K562 (cell line): ENCODE measurements around the gene WFIKKN1. TPM values are rescaled to one million over a fixed set of nuclear protein-coding genes. Genes with fewer than 3 reads are reported as not detected.

ENCODE experiments used
- CEBPZ ChIP-seq: fragments of 150-350 bp; IDR thresholded peaks from 2 replicates; pipeline ENCODE4 v1.6.1; 2014; ENCODE audit warnings: low read depth, mild to moderate bottlenecking, low read length, borderline replicate concordance
- CSDE1 ChIP-seq, 2 experiments: fragments of 450-650 bp; IDR thresholded peaks; 2 replicates each; pipeline ENCODE4 v1.6.1; 2016; ENCODE audit warnings: mild to moderate bottlenecking in 1 of 2
- DIDO1 ChIP-seq: fragments of 450-650 bp; IDR thresholded peaks from 2 replicates; pipeline ENCODE4 v1.6.1; 2016; ENCODE audit warnings: low read depth, missing biosample characterization, missing genetic modification characterization
- GABPA ChIP-seq: fragments of 200-800 bp; sonication (Bioruptor generic); conservative IDR thresholded peaks from 2 replicates; pipeline ENCODE4 v1.6.1; 2016; ENCODE audit warnings: low read depth, missing genetic modification characterization, missing compliant biosample characterization
- GTF2A2 ChIP-seq: IDR thresholded peaks from 2 replicates; pipeline ENCODE4 v1.6.1; 2016; ENCODE audit warnings: mild to moderate bottlenecking, missing genetic modification characterization, missing compliant biosample characterization
- HNRNPK ChIP-seq: fragments of 200-400 bp; formaldehyde crosslinking; IDR thresholded peaks from one replicate; pipeline ENCODE4 v1.6.1; 2018; ENCODE audit warnings: mild to moderate bottlenecking, low read depth, low read length; ENCODE audit not compliant: poor library complexity, severe bottlenecking
- KLF1 ChIP-seq: fragments of 450-650 bp; IDR thresholded peaks from 2 replicates; pipeline ENCODE4 v1.6.1; 2016; ENCODE audit warnings: missing genetic modification characterization, missing compliant biosample characterization
- MBD1 ChIP-seq: fragments of 250-450 bp; sonication (Bioruptor Pico); IDR thresholded peaks from 2 replicates; pipeline ENCODE4 v1.8.0; 2022; ENCODE audit warnings: inconsistent platforms
- NFIX ChIP-seq: fragments of 250-450 bp; sonication (Bioruptor Pico); IDR thresholded peaks from 2 replicates; pipeline ENCODE4 v1.4.0; 2020; ENCODE audit warnings: low read depth, mild to moderate bottlenecking, moderate library complexity
- PPARD ChIP-seq: fragments of 250-450 bp; sonication (Bioruptor Pico); IDR thresholded peaks from 2 replicates; pipeline ENCODE4 v1.8.0; 2022; ENCODE audit warnings: inconsistent platforms, mild to moderate bottlenecking, moderate library complexity
- RAD21 ChIP-seq, 2 experiments: fragments of 250-450 bp in 1 of 2; fragments of 450-650 bp in 1 of 2; sonication (Bioruptor Pico) in 1 of 2; formaldehyde crosslinking in 1 of 2; IDR thresholded peaks in 1 of 2; conservative IDR thresholded peaks in 1 of 2; 2 replicates each; pipeline versions ENCODE4 v1.4.0 to v1.8.0; 2020 to 2022; ENCODE audit warnings: mild to moderate bottlenecking in 2 of 2, moderate library complexity in 1 of 2
- TCFL5 ChIP-seq: fragments of 250-450 bp; sonication (Bioruptor Pico); conservative IDR thresholded peaks from 2 replicates; pipeline ENCODE4 v1.6.1; 2021; ENCODE audit warnings: mild to moderate bottlenecking, moderate library complexity, matching md5 sums
- ZBED1 ChIP-seq: IDR thresholded peaks from 2 replicates; pipeline ENCODE4 v1.6.1; 2014
- ZBTB49 ChIP-seq: sonication (generic); formaldehyde crosslinking; IDR thresholded peaks from 2 replicates; pipeline ENCODE4 v1.8.0; 2022; ENCODE audit warnings: missing genetic modification reagents, mild to moderate bottlenecking, borderline replicate concordance
- ZFP36 ChIP-seq: fragments of 150-350 bp; IDR thresholded peaks from 2 replicates; pipeline ENCODE4 v1.6.1; 2018; ENCODE audit warnings: low read length, low read depth; ENCODE audit not compliant: partially characterized antibody
- ZNF384 ChIP-seq: IDR thresholded peaks from 2 replicates; pipeline ENCODE4 v1.6.1; 2012; ENCODE audit warnings: low read depth, low read length, improper control_type of control experiment
- ZNF512 ChIP-seq: IDR thresholded peaks from 2 replicates; pipeline ENCODE4 v1.6.1; 2016; ENCODE audit warnings: missing genetic modification characterization, missing compliant biosample characterization
- polyA plus RNA-seq, 8 experiments: library from polyadenylated mRNA; depleted of rRNA in 4 of 8; stranded (reverse) in 5 of 8; unstranded in 3 of 8; fragments of >200 nt; fragmentation: Nextera tagmentation in 2 of 8; fragmentation: Illumina TruSeq in 1 of 8; extraction: Ambion mirVana in 2 of 8; extraction: Trizol in 1 of 8; gene quantifications; 2 replicates each; pipeline versions ENCODE4 v1.2.1 to v1.2.3, GENCODE V29; 2011 to 2014; ENCODE audit warnings: inconsistent platforms in 1 of 8, missing spikeins in 1 of 8
- total RNA-seq, 7 experiments: library from RNA; depleted of rRNA in 6 of 7; stranded (reverse); fragments of >200 nt in 6 of 7; fragmentation: Illumina TruSeq in 2 of 7; extraction: Trizol in 2 of 7; gene quantifications; 2 replicates each; pipeline versions ENCODE4 v1.2.1 to v1.2.3, GENCODE V29; 2011 to 2021; ENCODE audit warnings: low replicate concordance in 1 of 7

Gene WFIKKN1
- total and polyA plus RNA-seq, 9 of the 15 experiments (the other 6 are each of a cell fraction or from before 2014, with no cell fraction given): 0.14 to 1.1 (median 0.50) TPM; not detected in 4

GRCh38 chr16:660459-661183 lies 29.8 kb downstream of the WFIKKN1 start (continued):
- TF ChIP-seq MBD1 (CRISPR knock-in tag) (no peak), ZNF384 (no peak), ZNF512 (no peak), GABPA (tag) (no peak), GTF2A2 (no peak), PPARD (CRISPR knock-in tag) (no peak), HNRNPK (no peak), CEBPZ (no peak), ZBTB49 (CRISPR knock-in tag) (no peak), TCFL5 (CRISPR knock-in tag) (no peak), KLF1 (tag) (no peak), ZFP36 (no peak), CSDE1 (IDR thresholded peaks at IDR 0.05) (no peak), RAD21 (CRISPR knock-in tag; conservative IDR thresholded peaks at IDR 0.05 in 1 of 2, IDR thresholded peaks at IDR 0.05 in 1 of 2) (peak; percentile 64 to 69), DIDO1 (tag) (no peak), NFIX (no peak), ZBED1 (no peak)
